Globus pallidus (tissue), 1 donor: ENCODE measurements around the gene TTLL9.
"Not testable (repeated sequence)": the region's sequence is repeated elsewhere in the genome, so short reads cannot be mapped to it uniquely, and the experiment has no call there.

Source experiments
- DNase-seq: peaks from one replicate; pipeline ENCODE4 v3.0.0-alpha.2; 2015; ENCODE audit warnings: low spot score

TTLL9 gene

DNA sequence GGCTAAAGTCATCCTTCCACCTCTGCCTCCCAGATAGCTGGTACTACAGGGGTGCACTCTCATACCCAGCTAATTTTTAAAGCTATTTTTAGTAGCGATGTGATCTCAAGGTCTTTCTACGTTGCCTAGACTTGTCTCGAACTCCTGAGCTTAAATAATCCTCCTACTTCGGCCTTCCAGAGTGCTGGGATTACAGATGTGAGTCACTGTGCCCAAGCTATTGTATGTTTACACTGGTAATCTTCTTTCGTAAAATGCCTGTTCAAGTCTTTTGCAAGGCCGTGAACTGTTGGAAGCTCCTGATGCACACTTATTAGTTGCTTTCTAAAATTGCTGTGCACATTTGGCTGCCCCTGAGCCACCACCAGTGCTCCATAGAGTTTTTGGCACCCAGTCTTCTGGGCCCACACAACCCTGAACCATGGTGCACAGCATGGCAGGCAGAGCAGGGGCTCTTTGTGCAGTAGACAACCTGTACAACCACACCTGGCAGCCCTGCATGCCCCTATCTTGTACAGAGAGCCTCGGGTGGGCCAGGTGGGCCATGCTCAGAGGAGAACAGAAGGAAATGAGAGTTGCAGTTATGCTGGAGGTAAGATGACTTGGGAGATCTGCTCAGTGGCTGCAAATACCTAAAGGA is 48.2 kb downstream of the TTLL9 start:
- DNase-seq = no peak

- DNase-seq = no peak
Measured at GRCh38 chr20:31919410-31920155, 49.1 kb downstream of the TTLL9 start.

DNA sequence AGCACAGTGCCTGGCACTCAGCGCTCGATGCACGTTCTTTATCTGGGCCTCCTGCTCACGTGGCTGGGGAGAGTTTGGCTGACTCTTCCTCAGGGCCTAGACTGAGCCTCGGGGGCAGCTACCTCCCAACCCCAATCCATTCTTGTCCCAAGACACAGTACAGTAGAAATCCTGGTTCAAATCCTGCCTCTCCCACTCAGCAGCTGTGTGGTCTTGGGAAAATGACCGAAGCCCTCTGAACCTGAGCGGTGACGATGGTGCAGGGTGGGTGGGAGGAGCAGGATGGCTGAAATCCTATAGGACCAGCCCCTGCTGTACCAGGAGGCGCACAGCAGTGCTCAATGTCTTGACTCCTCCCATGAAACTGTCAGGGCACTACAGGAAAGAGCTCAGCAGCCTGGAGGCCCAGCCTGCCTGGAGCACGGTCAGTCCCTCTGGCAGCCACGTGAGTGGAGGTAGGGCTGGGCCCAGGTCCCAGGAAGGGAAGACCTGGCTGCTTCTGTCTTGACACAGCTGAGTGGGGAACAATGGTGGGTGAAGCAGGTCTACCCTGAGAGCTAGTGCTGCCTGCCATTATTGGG is 49.9 kb downstream of the TTLL9 start:
- DNase-seq = no peak

DNA sequence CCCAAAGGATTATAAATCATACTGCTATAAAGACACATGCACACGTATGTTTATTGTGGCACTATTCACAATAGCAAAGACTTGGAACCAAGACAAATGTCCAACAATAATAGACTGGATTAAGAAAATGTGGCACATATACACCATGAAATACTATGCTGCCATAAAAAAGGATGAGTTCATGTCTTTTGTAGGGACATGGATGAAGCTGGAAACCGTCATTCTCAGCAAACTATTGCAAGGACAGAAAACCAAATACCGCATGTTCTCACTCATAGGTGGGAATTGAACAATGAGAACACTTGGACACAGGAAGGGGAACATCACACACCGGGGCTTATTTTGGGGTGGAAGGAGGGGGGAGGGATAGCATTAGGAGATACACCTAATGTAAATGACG is 51.0 kb downstream of the TTLL9 start:
- not testable (repeated sequence) for DNase-seq

DNA sequence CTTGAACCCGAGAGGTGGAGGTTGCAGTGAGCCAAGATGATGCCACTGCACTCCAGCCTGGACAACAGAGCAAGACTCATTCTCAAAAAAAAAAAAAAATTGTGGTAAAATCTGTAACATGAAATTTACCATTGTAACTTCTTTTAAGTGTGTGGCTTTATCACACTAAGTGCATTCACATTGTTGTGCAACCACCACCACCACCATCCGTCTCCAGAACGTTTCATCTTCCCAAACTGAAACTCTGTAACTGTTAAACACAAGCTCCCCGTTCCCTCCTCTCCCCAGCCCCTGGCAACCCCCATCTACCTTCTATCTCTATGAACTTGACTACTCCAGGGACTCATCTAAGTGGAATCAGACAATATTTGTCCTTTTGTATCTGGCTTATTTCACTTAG is 51.7 kb downstream of the TTLL9 start:
- DNase-seq = no peak

GRCh38 chr20:31922588-31922987 is 52.2 kb downstream of the TTLL9 start:
- DNase-seq = no peak

DNA sequence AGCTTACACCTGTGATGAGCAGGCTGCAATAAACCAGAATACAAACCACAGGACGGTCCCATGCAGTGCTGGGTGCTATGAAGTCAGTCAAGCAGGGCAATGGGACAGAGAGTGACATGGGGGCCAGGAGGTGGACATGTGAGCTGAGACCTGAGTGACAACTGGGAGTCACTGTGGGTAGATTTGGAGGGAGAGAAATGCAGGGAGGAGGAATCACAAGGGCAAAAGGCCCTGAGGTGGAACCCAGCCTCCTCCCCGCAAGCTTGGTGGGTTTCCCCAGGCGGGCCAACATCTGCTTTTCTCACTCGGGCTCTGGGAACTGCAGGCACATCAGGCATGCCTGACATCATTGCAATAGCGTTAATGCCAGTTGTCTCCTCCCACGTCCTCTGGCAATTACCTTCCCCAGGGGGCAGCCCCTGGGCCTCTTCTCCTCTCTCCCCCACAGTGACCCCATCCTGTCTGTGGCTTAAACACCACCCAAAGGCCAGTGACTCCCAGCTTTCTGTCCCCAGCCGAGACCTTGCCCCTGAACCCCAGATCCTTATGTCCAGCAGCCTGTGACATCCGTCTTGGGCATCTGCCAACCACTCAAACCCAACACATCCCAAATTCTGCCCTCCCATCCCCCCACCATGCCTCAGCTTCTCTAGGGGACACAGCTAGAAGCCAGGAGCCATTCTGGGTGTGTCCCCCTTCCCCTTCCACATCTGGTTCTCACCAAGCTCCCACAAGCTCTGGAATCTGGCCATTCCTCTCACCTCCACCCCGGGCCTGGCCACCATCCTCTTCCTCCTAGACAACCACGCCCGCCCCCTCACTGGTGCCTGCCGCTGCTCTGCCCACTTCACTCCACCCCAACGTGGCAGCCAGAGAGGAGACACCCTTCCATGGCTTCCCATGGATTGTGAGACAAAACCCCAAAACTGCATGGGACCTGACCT is 53.2 kb downstream of the TTLL9 start:
- DNase-seq = no peak

DNA sequence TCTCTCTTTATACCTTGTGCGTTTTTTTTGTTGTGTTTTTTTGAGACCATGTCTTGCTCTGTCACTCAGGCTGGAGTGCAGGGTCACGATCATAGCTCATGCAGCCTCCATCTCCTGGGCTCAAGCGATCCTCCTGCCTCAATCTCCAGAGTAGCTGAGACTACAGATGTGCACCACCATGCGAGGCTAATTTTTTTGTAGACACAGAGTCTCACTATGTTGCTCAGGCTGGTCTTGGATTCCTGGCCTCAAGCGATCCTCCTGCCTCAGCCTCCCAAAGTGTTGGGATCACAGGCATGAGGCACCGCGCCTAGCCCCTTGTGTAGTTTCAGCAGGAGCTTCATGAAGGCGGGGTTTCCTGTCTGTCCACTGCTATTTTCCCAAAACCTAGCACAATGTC is 54.1 kb downstream of the TTLL9 start:
- no peak for DNase-seq

- no peak for DNase-seq
Measured at GRCh38 chr20:31925631-31926030, 55.2 kb downstream of the TTLL9 start.

- DNase-seq = no peak
Measured at GRCh38 chr20:31926493-31926892, 56.1 kb downstream of the TTLL9 start.

- no peak for DNase-seq
Measured at GRCh38 chr20:31927627-31928159, 57.3 kb downstream of the TTLL9 start.

DNA sequence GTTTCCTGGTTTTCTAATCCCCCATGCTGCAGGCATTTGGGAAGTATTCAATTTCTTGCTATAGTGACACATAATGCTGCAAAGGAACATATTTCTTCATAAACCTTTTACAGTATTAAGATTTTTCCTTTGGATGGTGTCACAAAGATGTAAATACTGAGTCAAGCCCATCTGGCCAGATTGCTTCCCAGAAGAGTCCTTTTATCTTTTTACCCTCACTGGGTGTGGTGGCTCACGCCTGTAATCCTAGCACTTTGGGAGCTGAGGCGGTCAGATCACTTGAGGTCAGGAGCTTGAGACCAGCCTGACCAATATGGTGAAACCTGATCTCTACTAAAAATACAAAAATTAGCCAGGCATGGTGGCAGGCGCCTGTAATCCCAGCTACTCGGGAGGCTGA is 59.2 kb downstream of the TTLL9 start:
- DNase-seq = not testable (repeated sequence)

- no peak for DNase-seq
Measured at GRCh38 chr20:31930779-31931178, 60.3 kb downstream of the TTLL9 start.

GRCh38 chr20:31933698-31934097 is 63.3 kb downstream of the TTLL9 start:
- DNase-seq = no peak

DNA sequence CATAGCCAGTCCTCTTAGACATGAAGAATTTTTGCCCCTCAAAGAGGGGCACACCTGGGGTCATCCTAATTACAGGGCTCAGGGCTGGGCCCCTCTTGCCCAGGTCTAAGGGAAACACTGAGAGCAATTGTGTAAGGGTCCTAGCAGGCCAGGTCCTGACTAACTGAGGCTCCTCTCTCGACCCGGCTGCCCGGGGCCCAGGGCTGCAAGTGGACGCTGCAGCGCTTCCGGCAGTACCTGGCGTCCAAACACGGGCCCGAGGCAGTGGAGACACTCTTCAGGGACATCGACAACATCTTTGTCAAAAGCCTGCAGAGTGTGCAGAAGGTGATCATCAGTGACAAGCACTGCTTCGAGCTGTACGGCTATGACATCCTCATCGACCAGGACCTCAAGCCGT is 64.1 kb downstream of the TTLL9 start:
- no peak for DNase-seq

DNA sequence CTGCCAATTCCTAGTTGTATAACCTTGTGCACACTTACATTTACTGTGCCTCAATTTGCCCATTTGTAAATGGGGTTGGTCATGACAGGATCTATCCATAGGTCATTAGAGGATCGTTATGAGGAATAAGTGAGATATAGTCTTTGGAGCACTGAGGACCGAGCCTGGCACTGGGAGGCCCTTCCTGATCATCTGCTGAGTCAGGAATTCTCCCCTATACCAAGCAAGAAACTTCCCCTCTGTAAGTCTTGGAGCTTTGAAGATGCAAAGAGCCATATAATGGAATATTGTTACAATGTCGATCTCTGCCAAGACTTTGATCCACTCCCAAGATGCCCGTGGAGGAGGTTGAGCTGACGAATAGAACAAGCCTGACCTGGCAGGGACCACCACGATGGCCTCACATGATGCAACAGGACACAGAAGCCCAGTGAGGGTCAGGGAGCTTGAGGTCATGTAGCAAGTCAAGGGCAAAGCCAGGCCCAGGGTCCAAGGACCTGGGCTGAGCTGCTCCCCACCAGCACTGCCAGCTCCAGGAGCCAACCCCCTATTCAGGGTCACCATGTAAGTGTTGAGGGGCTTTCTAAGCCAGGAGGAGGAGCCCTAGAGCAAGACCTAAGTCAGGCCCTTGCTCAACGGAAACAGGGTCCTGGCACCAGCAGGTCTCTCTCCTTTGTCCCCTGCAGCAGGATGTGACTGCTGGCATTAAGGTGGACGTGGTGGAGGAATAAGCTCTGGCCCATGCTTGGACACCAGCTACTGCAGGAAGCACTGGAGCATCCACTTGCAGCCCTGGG is 64.7 kb downstream of the TTLL9 start:
- DNase-seq = no peak

GRCh38 chr20:31936420-31936819 is 66.0 kb downstream of the TTLL9 start:
- DNase-seq = no peak

GRCh38 chr20:31937820-31938219 is 67.4 kb downstream of the TTLL9 start:
- DNase-seq = no peak

- DNase-seq = no peak
Measured at GRCh38 chr20:31939661-31940060, 69.2 kb downstream of the TTLL9 start.

GRCh38 chr20:31943052-31943471 is 72.6 kb downstream of the TTLL9 start:
- peak; percentile 31 for DNase-seq

DNA sequence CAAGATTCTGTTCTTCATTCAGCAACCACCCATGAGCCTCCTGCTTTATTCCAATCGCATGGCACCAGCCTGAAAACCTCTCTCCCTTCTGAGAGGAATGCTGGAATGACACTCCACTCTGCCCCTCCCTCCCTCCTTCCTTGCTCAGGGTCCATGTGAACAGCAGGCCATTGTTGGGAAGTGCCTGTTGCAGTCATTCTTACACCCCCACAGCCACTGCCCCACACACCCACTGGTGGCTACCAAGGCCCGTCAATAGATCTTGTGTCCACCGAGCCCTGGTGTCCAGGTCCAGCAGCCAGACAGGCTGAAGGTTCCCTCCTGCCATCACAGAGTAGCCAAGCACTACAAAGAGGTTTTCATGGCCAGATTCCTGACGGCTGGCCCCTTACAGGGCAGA is 74.9 kb downstream of the TTLL9 start:
- no peak for DNase-seq
